HG03025 (cell line): ENCODE measurements around the gene SYNPO2L.
A peak's percentile ranks its signal among the peaks of the same experiment; 100 is the strongest.

Experiments used
- ATAC-seq: cut with Tn5 transposase; IDR thresholded peaks from one replicate; pipeline ENCODE4 v1.9.1; 2021; ENCODE audit warnings: mild to moderate bottlenecking, moderate library complexity; ENCODE audit not compliant: unreplicated experiment, low FRiP score

The SYNPO2L gene

DNA sequence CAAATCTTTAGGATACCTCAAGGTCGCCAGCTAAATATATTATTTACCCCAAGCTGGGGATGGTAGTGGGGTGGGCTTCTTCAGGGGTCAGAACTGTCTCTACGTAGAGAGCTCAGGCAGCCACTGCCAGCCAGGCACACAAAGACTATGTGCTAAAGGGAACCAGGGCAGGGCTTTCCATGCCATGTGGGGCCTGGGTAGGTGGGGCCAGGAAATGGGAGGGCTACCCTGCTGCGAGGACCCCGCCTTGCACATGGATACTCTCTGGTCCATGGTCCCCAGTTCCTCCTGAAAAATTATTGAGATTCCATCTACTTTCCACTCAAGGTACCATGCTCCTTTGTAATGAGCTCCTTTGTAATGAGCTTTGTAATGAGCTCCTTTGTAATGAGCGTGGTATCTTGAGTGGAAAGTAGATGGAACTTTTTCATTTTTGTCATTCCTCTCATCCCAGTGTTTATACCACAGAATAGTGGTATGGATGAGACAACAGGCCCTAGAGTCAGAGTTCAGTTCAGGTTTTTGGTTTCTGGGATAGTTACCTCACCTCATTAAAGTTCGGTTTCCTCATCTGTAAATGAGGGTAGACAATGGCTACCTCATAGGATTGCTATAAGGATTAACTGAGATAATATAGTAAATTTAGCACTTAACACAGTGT, 5.8 kb downstream of the SYNPO2L start:
- no peak for ATAC-seq

DNA sequence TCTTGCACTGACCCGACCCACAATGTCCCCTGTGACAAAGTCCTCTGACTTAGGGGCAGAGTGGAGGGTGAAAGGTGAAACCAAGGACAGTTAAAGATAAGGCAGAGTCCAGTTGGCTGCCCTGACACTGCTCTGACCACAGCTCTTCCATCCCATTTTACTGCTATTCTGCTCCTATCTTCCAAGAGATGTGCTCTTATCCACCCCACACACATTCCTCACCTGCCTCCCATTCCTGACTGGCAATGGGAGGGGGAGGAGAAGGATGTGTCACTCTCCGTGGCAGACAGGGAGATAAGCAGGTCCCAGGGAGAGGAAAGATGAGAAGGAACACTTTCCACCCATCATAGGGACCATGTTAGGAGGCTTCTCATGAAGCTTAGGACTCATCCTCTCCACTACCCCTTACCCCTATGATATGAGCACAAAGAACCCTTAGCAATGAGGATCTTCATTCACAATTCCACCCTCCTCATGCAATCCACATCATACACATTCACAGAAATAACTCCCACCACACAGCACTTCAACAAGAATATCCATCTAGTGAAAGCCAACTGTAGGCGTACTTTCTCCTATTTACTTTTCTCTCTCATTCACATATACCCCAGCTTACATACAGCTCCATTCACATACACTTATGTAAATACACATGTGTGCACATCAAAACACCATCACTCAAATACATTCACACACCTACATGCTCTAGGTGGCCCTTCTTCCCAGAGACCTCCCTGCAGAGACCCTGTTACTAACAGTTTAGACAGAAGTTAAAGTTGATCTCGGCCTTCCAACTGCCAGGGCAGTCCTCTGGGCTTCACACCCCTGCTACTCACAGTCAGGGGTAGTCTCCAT, 6.6 kb downstream of the SYNPO2L start:
- ATAC-seq: no peak

DNA sequence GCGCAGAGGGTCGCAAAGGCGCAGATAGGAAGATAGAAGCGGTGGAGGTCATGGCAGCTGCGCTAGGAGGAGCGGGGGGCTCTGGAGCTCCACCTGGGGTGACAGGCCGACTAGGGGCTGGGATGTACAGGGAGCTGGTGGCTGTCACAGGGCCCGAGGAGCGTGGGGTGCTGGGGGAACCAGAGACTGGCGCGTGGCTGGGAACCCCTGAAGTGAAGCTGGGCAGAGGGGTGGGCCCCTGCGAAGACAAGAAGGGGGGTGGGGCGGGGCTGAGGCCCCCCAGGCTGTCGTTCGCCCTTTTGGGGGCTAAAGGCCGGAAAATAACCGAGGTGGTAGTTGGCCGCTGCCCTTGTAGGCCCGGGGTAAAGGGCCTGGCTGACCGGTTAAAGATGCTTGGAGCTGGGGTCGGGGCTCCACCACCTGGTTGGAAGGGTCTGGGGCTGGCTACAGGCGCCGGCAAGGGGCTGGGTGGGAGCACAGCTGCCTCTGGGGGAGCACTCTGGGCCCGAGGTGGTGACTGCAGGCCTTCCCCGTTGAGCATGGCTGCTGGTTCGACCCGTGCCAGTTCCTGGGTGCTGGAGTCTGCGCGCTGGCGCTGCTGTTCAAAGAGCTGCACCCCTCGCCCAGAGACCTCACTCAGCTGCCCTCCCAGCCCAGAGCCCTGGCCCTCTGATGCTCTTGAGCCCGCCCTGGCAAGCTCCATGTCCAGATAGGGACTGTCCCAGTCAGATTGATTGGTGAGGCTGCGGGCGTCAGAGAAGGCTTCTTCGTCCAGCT, 7.8 kb downstream of the SYNPO2L start:
- ATAC-seq: no peak

DNA sequence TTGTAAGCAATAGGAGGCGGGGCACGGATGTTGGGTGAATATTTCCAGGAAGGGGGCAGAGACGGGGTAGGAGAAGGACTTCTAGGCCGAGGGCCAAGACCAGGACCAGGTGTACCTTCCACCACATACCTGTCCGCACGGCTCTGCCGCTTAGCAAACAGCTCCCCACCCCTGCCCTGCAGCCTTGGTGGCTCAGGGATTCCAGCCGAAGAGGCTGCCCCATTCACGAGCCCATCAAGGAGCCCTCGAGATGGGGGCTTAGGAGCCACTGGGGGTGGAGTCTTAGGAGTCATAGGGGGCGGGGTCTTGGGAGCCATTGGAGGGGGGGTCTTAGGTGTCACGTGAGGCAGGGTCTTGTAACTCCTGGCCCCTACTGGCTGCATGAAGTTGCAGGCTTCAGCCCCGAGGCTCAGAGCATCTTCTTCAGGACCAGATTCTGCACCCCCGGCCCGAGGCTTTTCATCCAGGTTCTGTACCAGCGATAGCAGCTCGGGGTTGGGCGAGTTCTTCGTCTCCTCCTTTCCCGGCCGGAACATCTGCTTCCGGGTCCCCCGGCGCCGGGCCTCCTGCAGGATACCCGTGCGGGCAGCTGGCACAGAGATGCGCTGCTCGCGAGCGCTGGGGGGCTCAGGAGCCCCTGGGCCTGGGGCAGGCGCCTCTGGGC, 8.5 kb downstream of the SYNPO2L start:
- ATAC-seq: no peak

DNA sequence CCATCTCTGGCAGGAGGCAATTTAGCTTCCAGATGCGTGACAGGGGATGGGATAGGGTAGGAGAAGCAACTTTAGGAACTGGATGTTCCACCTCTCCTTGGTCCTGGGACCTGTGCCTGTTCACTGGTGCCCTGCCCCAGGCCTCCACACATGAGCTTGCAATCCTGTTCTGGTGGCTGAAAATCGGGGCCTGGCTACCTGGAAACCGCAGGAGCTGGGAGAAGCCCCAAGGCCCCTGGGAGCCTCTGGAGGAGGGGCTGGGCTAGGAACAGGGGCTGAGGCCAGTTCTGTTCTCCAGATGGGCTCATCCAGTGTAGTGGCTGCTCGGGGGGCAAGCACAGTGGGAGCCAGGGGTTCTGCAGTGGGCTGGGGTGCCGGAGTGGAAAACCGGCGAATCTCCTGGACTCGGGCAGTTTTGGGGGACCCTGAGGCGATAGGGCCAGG, 9.2 kb downstream of the SYNPO2L start:
- ATAC-seq: no peak

DNA sequence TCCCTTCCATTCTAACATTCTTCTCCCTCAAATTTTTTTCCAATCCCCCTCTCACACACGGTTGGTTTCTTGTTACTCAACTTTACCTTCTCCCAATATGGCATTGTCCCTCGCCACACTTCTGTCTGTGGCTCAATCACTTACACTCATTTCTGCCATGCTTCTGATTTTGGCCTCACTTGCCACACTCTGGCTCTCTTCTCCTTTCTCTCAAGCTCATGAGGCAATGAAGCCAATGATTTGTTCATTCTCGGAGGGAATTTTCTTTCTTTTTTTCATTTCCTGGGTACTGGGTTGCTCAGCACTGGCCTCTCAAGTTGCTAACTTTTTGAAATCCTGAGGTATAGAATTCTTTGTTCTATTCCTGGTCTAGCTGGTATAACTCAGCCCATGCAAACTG, 10.6 kb downstream of the SYNPO2L start:
- no peak for ATAC-seq

DNA sequence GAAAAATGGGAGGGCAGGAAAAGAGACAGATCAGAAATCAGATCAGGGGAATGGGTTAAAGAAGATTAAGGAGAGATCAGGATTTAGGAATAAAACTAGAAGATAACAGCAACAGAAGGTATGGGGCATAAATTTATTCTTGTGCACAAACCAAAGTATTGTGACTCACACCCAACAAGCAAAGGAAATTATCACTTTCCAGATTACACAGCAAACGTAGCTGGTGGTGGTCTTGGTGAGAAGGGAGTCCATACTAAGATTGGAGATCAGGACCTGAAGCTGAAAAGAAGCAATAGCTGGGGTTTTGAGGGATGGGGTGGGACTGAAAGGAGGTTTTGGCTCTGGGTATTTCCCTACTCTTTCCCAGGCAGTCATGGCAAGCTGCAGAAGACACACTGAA, 11.1 kb downstream of the SYNPO2L start:
- ATAC-seq: no peak

DNA sequence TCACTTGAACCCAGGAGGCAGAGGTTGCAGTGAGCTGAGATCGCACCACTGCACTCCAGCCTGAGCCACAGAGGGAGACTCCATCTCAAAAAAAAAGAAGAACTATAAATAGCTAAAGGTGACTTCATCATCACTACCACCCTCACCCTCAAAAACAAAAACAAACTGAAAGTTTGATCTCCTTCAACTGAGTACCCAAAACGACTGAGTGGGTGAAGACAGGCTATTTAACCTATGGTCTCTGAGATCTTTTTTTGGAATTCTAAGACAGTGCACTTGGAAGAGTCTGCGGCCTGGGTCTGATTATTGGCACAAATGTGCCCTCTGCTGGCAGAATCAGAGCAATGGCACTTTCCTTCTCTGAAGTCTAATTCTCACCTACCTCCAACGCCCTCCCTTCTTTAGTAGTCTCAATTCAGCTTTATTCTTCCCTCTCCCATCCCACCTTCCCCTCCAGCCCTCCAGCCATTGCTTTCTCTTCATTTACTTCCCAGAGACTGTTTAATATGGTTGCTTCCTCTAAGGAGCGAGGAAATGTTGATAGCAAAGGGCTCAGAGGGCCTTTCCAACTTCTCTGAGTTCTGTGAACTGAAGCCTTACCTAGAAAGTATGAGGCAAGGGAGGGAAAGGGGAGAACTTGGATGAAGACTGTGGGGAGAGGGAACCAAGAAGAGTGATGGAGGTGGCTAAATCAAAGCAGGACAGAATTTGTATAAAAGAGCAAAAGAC, 11.7 kb downstream of the SYNPO2L start:
- ATAC-seq: no peak

DNA sequence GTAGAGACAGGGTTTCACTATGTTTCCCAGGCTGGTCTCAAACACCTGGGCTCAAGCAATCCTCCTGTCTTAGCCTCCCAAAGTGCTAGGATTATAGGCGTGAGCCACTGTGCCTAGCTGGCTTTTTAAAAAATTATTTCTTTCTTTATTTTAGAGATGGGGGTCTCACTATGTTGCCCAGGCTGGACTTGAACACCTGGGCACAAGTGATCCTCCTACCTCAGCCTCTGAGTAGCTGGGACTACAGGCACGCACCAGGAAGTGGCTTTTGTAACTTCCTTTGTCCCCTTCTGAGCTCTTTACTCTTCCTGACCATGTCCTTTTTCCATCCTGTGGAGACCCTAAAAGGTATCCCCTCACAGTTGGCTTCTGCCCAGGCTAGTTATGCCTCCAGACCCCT, 12.5 kb downstream of the SYNPO2L start:
- no peak for ATAC-seq

DNA sequence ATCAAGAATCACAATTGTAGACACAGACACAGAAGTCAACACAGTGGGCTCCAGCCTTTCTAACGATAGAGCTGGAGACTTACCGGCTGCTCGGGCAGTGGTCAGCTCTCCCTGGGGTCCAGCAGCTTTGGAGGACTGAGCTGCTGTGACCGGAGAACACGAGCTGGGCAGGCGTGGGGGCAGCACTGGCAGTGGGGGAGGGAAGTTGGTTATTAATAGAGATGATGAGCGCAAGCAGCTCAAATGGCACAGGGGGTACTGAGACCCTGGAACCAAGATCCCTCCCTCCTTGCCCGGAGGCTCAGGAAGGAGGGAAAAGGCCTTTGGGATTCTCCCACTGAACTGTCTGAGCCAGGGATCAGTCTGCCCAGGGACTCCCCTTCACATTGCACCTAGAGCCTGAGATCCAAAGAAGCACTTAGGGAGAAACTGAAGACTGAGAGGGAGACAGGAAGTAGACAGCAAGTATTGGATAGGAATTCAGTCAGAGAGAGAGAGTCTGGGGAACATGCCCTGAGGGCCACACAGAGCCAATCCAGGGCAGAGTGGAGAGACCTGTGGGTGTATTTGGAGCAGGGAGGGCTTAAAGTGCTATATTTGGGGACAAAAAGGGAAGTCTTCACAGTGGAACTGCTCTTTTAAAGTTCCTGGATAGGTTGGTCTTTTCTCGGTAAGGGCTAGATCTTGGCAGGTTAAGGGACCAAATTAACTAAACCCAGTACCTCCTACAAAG, 14.3 kb downstream of the SYNPO2L start, which contains the start of gene MYOZ1:
Gene MYOZ1, minus strand, starts transcription at position 147 of the 733 bp plus-strand sequence. CDS start 1,457 bp downstream, outside the sequence.
- no peak for ATAC-seq

DNA sequence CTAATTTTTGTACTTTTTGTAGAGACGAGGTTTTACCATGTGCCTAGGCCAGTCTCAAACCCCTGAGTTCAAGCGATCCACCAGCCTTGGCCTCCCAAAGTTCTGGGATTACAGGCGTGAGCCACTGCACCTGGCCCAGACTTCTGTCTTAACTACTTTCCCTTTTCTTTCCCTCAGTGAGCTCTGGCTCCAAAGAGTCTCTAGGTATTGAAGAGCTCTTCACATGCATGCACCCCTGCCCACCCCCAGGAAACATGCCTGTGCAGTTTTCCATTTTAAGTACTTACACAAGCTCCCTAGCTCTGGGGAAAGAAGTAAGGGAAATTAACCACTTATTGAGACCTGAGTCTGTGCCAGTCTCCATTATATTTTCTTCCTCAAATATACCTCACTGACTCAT, 16.5 kb downstream of the SYNPO2L start:
- no peak for ATAC-seq

DNA sequence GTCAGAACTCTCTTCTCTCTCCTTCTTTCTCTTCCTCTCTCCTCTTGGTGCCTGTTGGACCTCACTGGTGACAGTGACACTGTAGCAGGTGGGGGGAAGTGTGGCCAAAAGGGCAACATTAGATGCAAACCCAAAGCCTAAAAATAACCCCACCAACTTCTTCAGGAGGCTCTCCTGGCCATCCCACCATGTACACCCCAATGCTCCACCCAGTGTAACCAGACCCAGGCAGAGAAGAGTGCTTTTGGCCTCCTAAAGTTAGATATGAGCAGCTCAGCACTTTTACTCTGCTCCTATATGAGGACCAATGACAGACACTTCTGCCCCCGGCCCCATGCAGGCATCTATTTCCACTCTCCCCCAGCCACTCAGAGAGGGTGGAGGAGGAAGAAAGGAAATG, 20.0 kb downstream of the SYNPO2L start:
- ATAC-seq: no peak

DNA sequence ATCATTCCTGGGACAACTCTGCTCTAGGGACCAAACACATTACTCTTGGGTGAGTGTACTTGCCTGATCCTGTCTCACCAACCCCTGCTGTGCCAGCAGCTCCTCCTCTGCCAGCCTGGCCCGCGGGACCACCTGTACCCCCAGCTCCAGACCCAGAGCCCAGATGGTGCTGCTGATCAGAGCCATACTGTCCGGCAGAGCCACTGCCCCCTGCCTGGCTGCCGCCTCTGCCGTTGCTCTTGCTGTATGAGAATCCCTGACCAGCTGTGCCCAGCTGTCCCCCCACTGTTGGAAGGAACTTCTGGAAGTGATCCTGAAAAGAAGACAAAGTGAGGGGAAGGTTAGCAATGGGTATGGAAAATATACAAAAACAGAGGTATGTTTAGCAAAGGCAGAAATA, 21.4 kb downstream of the SYNPO2L start:
- ATAC-seq: no peak

DNA sequence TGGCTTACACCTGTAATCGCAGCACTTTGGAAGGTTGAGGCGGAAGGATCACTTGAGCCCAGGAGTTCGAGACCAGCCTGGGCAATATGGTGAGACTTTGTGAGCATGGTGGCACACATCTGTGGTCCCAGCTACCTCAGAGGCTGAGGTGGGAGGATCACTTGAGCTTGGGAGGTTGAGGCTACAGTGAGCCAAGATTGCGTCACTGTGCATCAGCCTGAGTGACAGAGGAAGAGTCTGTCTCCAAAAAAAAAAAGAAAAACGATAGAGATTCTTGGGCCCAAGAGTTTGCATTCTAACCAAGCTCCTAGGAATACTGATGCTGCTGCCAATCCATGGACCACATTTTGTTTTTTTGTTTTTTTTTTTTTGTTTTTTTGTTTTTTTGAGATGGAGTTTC, 26.7 kb downstream of the SYNPO2L start:
- ATAC-seq: no peak

DNA sequence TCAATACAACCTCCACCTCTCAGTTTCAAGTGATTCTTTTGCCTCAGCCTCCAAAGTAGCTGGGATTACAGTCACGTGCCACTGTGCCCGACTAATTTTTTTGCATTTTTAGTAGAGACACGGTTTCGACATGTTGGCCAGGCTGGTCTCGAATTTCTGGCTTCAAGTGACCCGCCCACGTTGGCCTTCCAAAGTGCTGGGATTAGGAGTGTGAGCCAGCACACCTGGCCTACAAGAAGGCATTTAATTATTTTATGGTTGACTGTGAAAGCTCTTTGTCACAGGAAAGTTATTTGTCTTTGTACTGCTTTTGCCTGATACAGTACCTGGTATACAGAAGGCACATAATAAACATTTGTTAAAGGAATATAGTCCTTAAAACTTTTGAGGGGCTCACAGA, 27.4 kb downstream of the SYNPO2L start:
- ATAC-seq: no peak

DNA sequence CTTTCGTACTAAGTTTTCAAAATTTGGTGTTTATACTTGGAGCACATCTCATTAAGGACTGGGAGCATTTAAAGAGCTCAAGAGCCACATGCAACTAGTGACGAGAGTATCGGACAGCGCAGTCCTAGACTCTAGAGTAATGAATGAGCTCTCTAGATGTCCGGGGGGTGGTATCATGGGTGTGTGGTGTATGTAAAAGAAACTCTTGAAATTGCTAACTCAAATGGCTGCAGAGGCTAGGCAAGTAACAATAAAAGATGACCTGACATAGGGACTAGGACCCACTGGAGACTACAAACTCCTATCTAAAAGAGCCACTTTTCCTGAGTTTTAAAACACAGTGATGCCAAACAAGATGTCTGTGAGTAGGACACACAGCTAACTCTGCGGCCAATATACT, 28.5 kb downstream of the SYNPO2L start:
- ATAC-seq: no peak

DNA sequence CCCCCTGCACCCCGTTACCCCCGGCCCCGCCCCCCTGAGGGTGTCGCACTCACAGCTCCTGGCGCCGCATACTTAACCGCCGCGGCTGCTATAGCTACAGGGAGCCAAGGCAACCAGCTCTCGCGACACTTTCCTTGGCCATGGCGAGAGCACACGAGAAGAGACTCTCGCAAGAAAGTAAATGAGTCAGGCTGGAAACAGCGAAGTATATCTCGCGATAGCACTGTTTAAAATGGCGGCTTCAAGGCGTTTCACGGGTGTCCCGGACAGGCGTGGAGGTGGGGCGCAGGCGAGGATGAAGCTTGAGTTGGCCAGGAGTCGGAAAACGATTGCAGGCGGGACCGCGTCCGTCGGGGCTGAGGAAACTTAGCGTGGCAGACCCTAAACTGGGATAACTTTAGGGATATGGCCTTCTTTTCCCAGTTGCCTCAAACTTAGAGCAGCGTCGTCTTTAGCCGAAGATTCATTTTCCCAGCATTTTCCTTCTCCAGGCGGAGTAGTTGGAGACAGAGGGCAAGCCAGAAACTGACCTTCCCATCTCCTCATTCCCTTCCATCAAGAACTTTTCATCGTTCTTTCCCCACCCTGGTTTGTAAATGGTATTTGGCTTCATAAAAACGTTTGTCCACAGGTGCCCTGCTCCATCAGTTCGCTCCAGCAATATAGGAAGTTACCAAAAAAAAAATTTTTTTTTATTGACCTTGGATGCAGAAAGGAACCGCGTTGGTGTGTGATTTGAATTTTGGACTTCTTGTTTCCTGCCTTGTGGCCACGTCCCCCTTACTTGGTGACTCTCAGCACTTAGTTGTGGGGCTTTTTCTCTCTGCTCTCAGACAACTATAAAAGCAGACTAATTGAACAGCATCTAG, 29.7 kb downstream of the SYNPO2L start:
- peak; percentile 85 for ATAC-seq
